Measurements from ENCODE around the gene GSTK1. TPM values are rescaled to one million over a fixed set of nuclear protein-coding genes. Genes with fewer than 3 reads are reported as not detected.

GSTK1 gene
- total and polyA plus RNA-seq, 9 of the 15 experiments (the other 6 are each of a cell fraction or from before 2014, with no cell fraction given) = 155 to 441 (median 233) TPM

Small RNAs within 50 kb of the gene (small RNA-seq; reads per million reads assigned to genes)
- gene AC073342.3 = not detected
- gene RN7SL481P = not detected
- not detected for gene RN7SL535P

Other genes with a start within 250 kb of the GSTK1 start
Only the 7 nearest of the 13 such genes appear.
- not detected in 2 replicates for gene TAS2R39, start 80.0 kb upstream of the GSTK1 start, total RNA-seq (2014; rRNA removed)
- gene TAS2R39, start 80.0 kb upstream of the GSTK1 start, total RNA-seq (2014; rRNA removed; fragmentation: Illumina TruSeq; extraction: Trizol) = not detected in 2 replicates
- not detected in 2 replicates for gene TAS2R39, start 80.0 kb upstream of the GSTK1 start, total RNA-seq (2015; rRNA removed; fragmentation: Illumina TruSeq; extraction: Trizol)
- not detected in 2 replicates for gene TAS2R39, start 80.0 kb upstream of the GSTK1 start, total RNA-seq (2021)
- not detected in 2 replicates for gene TAS2R39, start 80.0 kb upstream of the GSTK1 start, polyA plus RNA-seq (2011; rRNA removed)
- not detected in 2 replicates for gene TAS2R39, start 80.0 kb upstream of the GSTK1 start, polyA plus RNA-seq (2014; fragmentation: Illumina TruSeq; extraction: Trizol)
- not detected for gene TAS2R39, start 80.0 kb upstream of the GSTK1 start, polyA plus RNA-seq (2014; fragmentation: Nextera tagmentation; extraction: Ambion mirVana)
- not detected in 2 replicates for gene TAS2R39, start 80.0 kb upstream of the GSTK1 start, polyA plus RNA-seq (2014; rRNA removed)
- gene TAS2R40, start 41.4 kb upstream of the GSTK1 start, total RNA-seq (2014; rRNA removed) = not detected in 2 replicates
- gene TAS2R40, start 41.4 kb upstream of the GSTK1 start, total RNA-seq (2014; rRNA removed; fragmentation: Illumina TruSeq; extraction: Trizol) = not detected in 2 replicates
- not detected in 2 replicates for gene TAS2R40, start 41.4 kb upstream of the GSTK1 start, total RNA-seq (2015; rRNA removed; fragmentation: Illumina TruSeq; extraction: Trizol)
- gene TAS2R40, start 41.4 kb upstream of the GSTK1 start, total RNA-seq (2021) = not detected in 2 replicates
- not detected in 2 replicates for gene TAS2R40, start 41.4 kb upstream of the GSTK1 start, polyA plus RNA-seq (2011; rRNA removed)
- gene TAS2R40, start 41.4 kb upstream of the GSTK1 start, polyA plus RNA-seq (2014; fragmentation: Illumina TruSeq; extraction: Trizol) = not detected in 2 replicates
- gene TAS2R40, start 41.4 kb upstream of the GSTK1 start, polyA plus RNA-seq (2014; fragmentation: Nextera tagmentation; extraction: Ambion mirVana) = not detected
- not detected in 2 replicates for gene TAS2R40, start 41.4 kb upstream of the GSTK1 start, polyA plus RNA-seq (2014; rRNA removed)
- 0.27 and 0.78 TPM in 2 replicates for gene TMEM139, start 21.5 kb downstream of the GSTK1 start, total RNA-seq (2014; rRNA removed)
- 0.87 and 1.1 TPM in 2 replicates for gene TMEM139, start 21.5 kb downstream of the GSTK1 start, total RNA-seq (2014; rRNA removed; fragmentation: Illumina TruSeq; extraction: Trizol)
- gene TMEM139, start 21.5 kb downstream of the GSTK1 start, total RNA-seq (2015; rRNA removed; fragmentation: Illumina TruSeq; extraction: Trizol) = 0.29 and 0.75 TPM in 2 replicates
- 0.81 and 1.5 TPM in 2 replicates for gene TMEM139, start 21.5 kb downstream of the GSTK1 start, total RNA-seq (2021)
- gene TMEM139, start 21.5 kb downstream of the GSTK1 start, polyA plus RNA-seq (2011; rRNA removed) = 0.20 and 0.31 TPM in 2 replicates
- gene TMEM139, start 21.5 kb downstream of the GSTK1 start, polyA plus RNA-seq (2014; fragmentation: Illumina TruSeq; extraction: Trizol) = 1.2 and 1.8 TPM in 2 replicates
- 1 to 10 TPM in 1 of 2 experiments, under 1 TPM in 1; 0.79 to 1.1 TPM for gene TMEM139, start 21.5 kb downstream of the GSTK1 start, polyA plus RNA-seq (2014; fragmentation: Nextera tagmentation; extraction: Ambion mirVana)
- 0.44 and 2.0 TPM in 2 replicates for gene TMEM139, start 21.5 kb downstream of the GSTK1 start, polyA plus RNA-seq (2014; rRNA removed)
- 21.7 and 29.5 TPM in 2 replicates for gene CASP2, start 24.9 kb downstream of the GSTK1 start, total RNA-seq (2014; rRNA removed)
- 22.7 and 23.0 TPM in 2 replicates for gene CASP2, start 24.9 kb downstream of the GSTK1 start, total RNA-seq (2014; rRNA removed; fragmentation: Illumina TruSeq; extraction: Trizol)
- gene CASP2, start 24.9 kb downstream of the GSTK1 start, total RNA-seq (2015; rRNA removed; fragmentation: Illumina TruSeq; extraction: Trizol) = 24.1 and 25.8 TPM in 2 replicates
- gene CASP2, start 24.9 kb downstream of the GSTK1 start, total RNA-seq (2021) = 64.8 and 64.9 TPM in 2 replicates
- gene CASP2, start 24.9 kb downstream of the GSTK1 start, polyA plus RNA-seq (2011; rRNA removed) = 29.9 and 43.5 TPM in 2 replicates
- gene CASP2, start 24.9 kb downstream of the GSTK1 start, polyA plus RNA-seq (2014; fragmentation: Illumina TruSeq; extraction: Trizol) = 36.7 and 44.5 TPM in 2 replicates
- 10 to 100 TPM; 20.6 to 22.3 TPM for gene CASP2, start 24.9 kb downstream of the GSTK1 start, polyA plus RNA-seq (2014; fragmentation: Nextera tagmentation; extraction: Ambion mirVana)
- gene CASP2, start 24.9 kb downstream of the GSTK1 start, polyA plus RNA-seq (2014; rRNA removed) = 18.8 and 22.2 TPM in 2 replicates
- not detected in 2 replicates for gene CLCN1, start 52.7 kb downstream of the GSTK1 start, total RNA-seq (2014; rRNA removed)
- gene CLCN1, start 52.7 kb downstream of the GSTK1 start, total RNA-seq (2014; rRNA removed; fragmentation: Illumina TruSeq; extraction: Trizol) = 0.11 TPM in 1 of 2 replicates, not detected in the other
- gene CLCN1, start 52.7 kb downstream of the GSTK1 start, total RNA-seq (2015; rRNA removed; fragmentation: Illumina TruSeq; extraction: Trizol) = 0.04 TPM in 1 of 2 replicates, not detected in the other
- gene CLCN1, start 52.7 kb downstream of the GSTK1 start, total RNA-seq (2021) = not detected in 2 replicates
- 0.04 TPM in 1 of 2 replicates, not detected in the other for gene CLCN1, start 52.7 kb downstream of the GSTK1 start, polyA plus RNA-seq (2011; rRNA removed)
- gene CLCN1, start 52.7 kb downstream of the GSTK1 start, polyA plus RNA-seq (2014; fragmentation: Illumina TruSeq; extraction: Trizol) = not detected in 2 replicates
- under 1 TPM in 1 of 2 experiments, not detected in 1; 0.07 TPM for gene CLCN1, start 52.7 kb downstream of the GSTK1 start, polyA plus RNA-seq (2014; fragmentation: Nextera tagmentation; extraction: Ambion mirVana)
- gene CLCN1, start 52.7 kb downstream of the GSTK1 start, polyA plus RNA-seq (2014; rRNA removed) = 0.01 and 0.09 TPM in 2 replicates
- not detected in 2 replicates for gene FAM131B, start 99.3 kb downstream of the GSTK1 start, total RNA-seq (2014; rRNA removed)
- not detected in 2 replicates for gene FAM131B, start 99.3 kb downstream of the GSTK1 start, total RNA-seq (2014; rRNA removed; fragmentation: Illumina TruSeq; extraction: Trizol)
- not detected in 2 replicates for gene FAM131B, start 99.3 kb downstream of the GSTK1 start, total RNA-seq (2015; rRNA removed; fragmentation: Illumina TruSeq; extraction: Trizol)
- gene FAM131B, start 99.3 kb downstream of the GSTK1 start, total RNA-seq (2021) = 0.04 TPM in 2 replicates
- gene FAM131B, start 99.3 kb downstream of the GSTK1 start, polyA plus RNA-seq (2011; rRNA removed) = 0.03 and 0.11 TPM in 2 replicates
- gene FAM131B, start 99.3 kb downstream of the GSTK1 start, polyA plus RNA-seq (2014; fragmentation: Illumina TruSeq; extraction: Trizol) = not detected in 2 replicates
- not detected for gene FAM131B, start 99.3 kb downstream of the GSTK1 start, polyA plus RNA-seq (2014; fragmentation: Nextera tagmentation; extraction: Ambion mirVana)
- not detected in 2 replicates for gene FAM131B, start 99.3 kb downstream of the GSTK1 start, polyA plus RNA-seq (2014; rRNA removed)
- 26.9 and 37.8 TPM in 2 replicates for gene ZYX, start 117.9 kb downstream of the GSTK1 start, total RNA-seq (2014; rRNA removed)
- 9.2 and 11.5 TPM in 2 replicates for gene ZYX, start 117.9 kb downstream of the GSTK1 start, total RNA-seq (2014; rRNA removed; fragmentation: Illumina TruSeq; extraction: Trizol)
- 15.7 and 17.3 TPM in 2 replicates for gene ZYX, start 117.9 kb downstream of the GSTK1 start, total RNA-seq (2015; rRNA removed; fragmentation: Illumina TruSeq; extraction: Trizol)
- 114 and 130 TPM in 2 replicates for gene ZYX, start 117.9 kb downstream of the GSTK1 start, total RNA-seq (2021)
- 9.0 and 18.5 TPM in 2 replicates for gene ZYX, start 117.9 kb downstream of the GSTK1 start, polyA plus RNA-seq (2011; rRNA removed)
- gene ZYX, start 117.9 kb downstream of the GSTK1 start, polyA plus RNA-seq (2014; fragmentation: Illumina TruSeq; extraction: Trizol) = 81.7 and 116 TPM in 2 replicates
- gene ZYX, start 117.9 kb downstream of the GSTK1 start, polyA plus RNA-seq (2014; fragmentation: Nextera tagmentation; extraction: Ambion mirVana) = 1 to 10 TPM; 1.8 to 3.1 TPM
- gene ZYX, start 117.9 kb downstream of the GSTK1 start, polyA plus RNA-seq (2014; rRNA removed) = 30.0 and 35.0 TPM in 2 replicates

All from K562 (cell line).